B cell (primary cell): ENCODE results near the gene FAM111B. TPM values are rescaled to one million over a fixed set of nuclear protein-coding genes. Genes with fewer than 3 reads are reported as not detected.
"Not testable (repeated sequence)": the region's sequence is repeated elsewhere in the genome, so short reads cannot be mapped to it uniquely, and the experiment has no call there.

Source experiments
- ATAC-seq: fragments of 200-7000 bp; cut with Tn5 transposase; one replicate; pipeline ENCODE4 v1.10.0; 2021; ENCODE audit warnings: low read depth, mild to moderate bottlenecking, moderate number of reproducible peaks, moderate library complexity
- CTCF ChIA-PET: fragments of 350-600 bp; sonication (Branson Sonifier 250); formaldehyde crosslinking; loops from one replicate; lab custom pipeline; 2021; ENCODE audit warnings: antibody characterized with exemption, inconsistent platforms; lab: Charles Lee
- POLR2A ChIA-PET: fragments of 350-600 bp; sonication (Branson Sonifier 250); formaldehyde crosslinking; loops from one replicate; lab custom pipeline; 2021; ENCODE audit warnings: antibody characterized with exemption; lab: Charles Lee
- DNase-seq: peaks from one replicate; pipeline ENCODE4 v3.0.0; 2013
- H2AFZ ChIP-seq: 2 replicates; pipeline ENCODE4 v1.6.1; 2012; ENCODE audit warnings: mild to moderate bottlenecking, low read depth, low read length; ENCODE audit not compliant: insufficient read depth, poor library complexity, severe bottlenecking
- H3K27ac ChIP-seq, 2 donors: 1 replicate in 1 of 2; 2 replicates in 1 of 2; pipeline ENCODE4 v1.5.1; 2012 to 2013; ENCODE audit warnings: low read length in 2 of 2, mild to moderate bottlenecking in 2 of 2, moderate library complexity in 1 of 2
- H3K27me3 ChIP-seq, 4 experiments: fragments of 200-600 bp in 1 of 4; sonication (generic) in 1 of 4; replicated peaks in 1 of 4; 1 replicate in 2 of 4; 2 replicates in 2 of 4; pipeline versions ENCODE4 v1.6.1 to v1.7.0; 2013 to 2016; ENCODE audit warnings: low read length in 3 of 4, mild to moderate bottlenecking in 2 of 4, mixed read lengths in 1 of 4, moderate library complexity in 1 of 4; ENCODE audit not compliant: insufficient read depth in 4 of 4, control insufficient read depth in 3 of 4; ENCODE audit errors: control extremely low read depth in 1 of 4
- H3K36me3 ChIP-seq, 2 experiments: replicated peaks in 1 of 2; 1 replicate in 1 of 2; 2 replicates in 1 of 2; pipeline versions ENCODE4 v1.6.1 to v1.7.1; 2013; ENCODE audit warnings: low read length in 1 of 2; ENCODE audit not compliant: insufficient read depth in 2 of 2, control insufficient read depth in 1 of 2; ENCODE audit errors: control extremely low read depth in 1 of 2, extremely low read depth in 1 of 2
- H3K4me1 ChIP-seq, 2 donors: fragments of 200-600 bp in 1 of 2; sonication (generic) in 1 of 2; 1 replicate in 1 of 2; 2 replicates in 1 of 2; pipeline versions ENCODE4 v1.5.1 to v1.6.1; 2013 to 2017; ENCODE audit warnings: low read length in 2 of 2; ENCODE audit not compliant: control insufficient read depth in 2 of 2, insufficient read depth in 2 of 2
- H3K4me2 ChIP-seq: replicated peaks from 2 replicates; pipeline ENCODE3; 2012; ENCODE audit warnings: mild to moderate bottlenecking, low read depth, low read length; ENCODE audit not compliant: poor library complexity, severe bottlenecking
- H3K4me3 ChIP-seq, 5 experiments: fragments of 200-600 bp in 1 of 5; sonication (generic) in 1 of 5; 1 replicate in 3 of 5; 2 replicates in 2 of 5; pipeline versions ENCODE4 v1.5.1 to v1.7.0; 2011 to 2016; ENCODE audit warnings: low read length in 4 of 5, mild to moderate bottlenecking in 4 of 5, low read depth in 2 of 5, control low read depth in 1 of 5, moderate library complexity in 1 of 5; ENCODE audit not compliant: insufficient read depth in 1 of 5; ENCODE audit errors: control extremely low read depth in 1 of 5, extremely low read depth in 1 of 5
- H3K79me2 ChIP-seq: fragments of 200-600 bp; sonication (generic); one replicate; pipeline ENCODE4 v1.6.0; 2016; ENCODE audit warnings: low read length; ENCODE audit not compliant: control insufficient read depth, insufficient read depth
- H3K9ac ChIP-seq: fragments of 200-600 bp; sonication (generic); 2 replicates; pipeline ENCODE4 v1.6.1; 2017; ENCODE audit warnings: mild to moderate bottlenecking, low read length, moderate library complexity
- H3K9me3 ChIP-seq, 3 donors: one replicate each; pipeline versions ENCODE4 v1.6.1 to v1.7.1; 2013; ENCODE audit warnings: low read length in 2 of 3; ENCODE audit not compliant: control insufficient read depth in 2 of 3, insufficient read depth in 1 of 3; ENCODE audit errors: control extremely low read depth in 1 of 3
- H4K20me1 ChIP-seq: 2 replicates; pipeline ENCODE4 v1.6.0; 2012; ENCODE audit warnings: mild to moderate bottlenecking, low read length; ENCODE audit not compliant: insufficient read depth, control insufficient read depth, poor library complexity, severe bottlenecking
- H3K27ac Mint-ChIP-seq: one replicate; pipeline ENCODE4 v1.8.0; 2021; ENCODE audit warnings: mixed read lengths
- H3K27me3 Mint-ChIP-seq: one replicate; pipeline ENCODE4 v1.8.0; 2021; ENCODE audit warnings: mixed read lengths
- H3K4me1 Mint-ChIP-seq: one replicate; pipeline ENCODE4 v1.8.0; 2021; ENCODE audit warnings: mixed read lengths
- H3K4me3 Mint-ChIP-seq: one replicate; pipeline ENCODE4 v1.8.0; 2021; ENCODE audit warnings: mixed read lengths
- H3K9me3 Mint-ChIP-seq: one replicate; pipeline ENCODE4 v1.8.0; 2022; ENCODE audit warnings: mixed read lengths; ENCODE audit not compliant: insufficient read depth
- CTCF ChIP-seq: fragments of 200-600 bp; IDR thresholded peaks from one replicate; pipeline ENCODE4 v1.8.0; 2022; ENCODE audit warnings: antibody characterized with exemption, mild to moderate bottlenecking
- EZH2 ChIP-seq: IDR thresholded peaks from 2 replicates; pipeline ENCODE4 v1.6.1; 2012; ENCODE audit warnings: borderline replicate concordance, low read depth, mild to moderate bottlenecking, moderate library complexity, low read length; ENCODE audit not compliant: insufficient read depth, poor library complexity, severe bottlenecking
- WGBS: methylation state at CpG from one replicate; pipeline ENCODE4 v1.1.5; 2013; ENCODE audit warnings: missing lambda C conversion rate; ENCODE audit not compliant: insufficient coverage; 5-methylcytosine and 5-hydroxymethylcytosine counted together
- intact Hi-C: fragments of 100-400 bp; cut with micrococcal nuclease; formaldehyde crosslinking; loops from one replicate; pipeline ENCODE4 v1.10.0; 2022
- polyA plus RNA-seq: library from polyadenylated mRNA; depleted of rRNA; stranded (reverse); fragments of >200 nt; gene quantifications from 2 replicates; pipeline ENCODE4 v1.2.3, GENCODE V29; 2012
- total RNA-seq, 2 donors: library from RNA; stranded (reverse); fragments of 120-200 nt in 1 of 2; gene quantifications; 1 replicate in 1 of 2; 2 replicates in 1 of 2; pipeline versions ENCODE4 v1.2.3 to v1.2.4, GENCODE V29; 2013 to 2022

Gene FAM111B
- total and polyA plus RNA-seq, 2 donors (not counting 1 experiment from before 2014, with no cell fraction given), result 3.6 to 155 TPM

- 9% methylated on average over 17 of the region's 20 CpGs for WGBS
- Mint-ChIP-seq H3K9me3 (peaks cover 2% of the 10 kb centered on the region), H3K4me3 (peak overlapping the region; percentile 62), H3K4me1 (peaks cover 31% of the 10 kb centered on the region), H3K27me3 (no peaks in the 10 kb centered on the region), H3K27ac (peak overlapping the region; percentile 88)
- Histone ChIP-seq H3K4me3 (peak overlapping the region in 1 of 5 experiments; percentile 18), H3K4me2 (peak overlapping the region; percentile 64), H3K4me1 (peaks cover 14 to 23% of the 10 kb centered on the region in 2 donors), H3K27me3 (no peaks in the 10 kb centered on the region), H3K9me3 (peaks cover 4 to 15% (median 11%) of the 10 kb centered on the region in 3 donors), H2AFZ (peak overlapping the region; percentile 82), H4K20me1 (no peaks in the 10 kb centered on the region), H3K9ac (no peak overlapping the region), H3K36me3 (peaks cover 4 to 43% of the 10 kb centered on the region in 2 experiments), H3K27ac (no peak overlapping the region), H3K79me2 (peaks cover 21% of the 10 kb centered on the region)
- intact Hi-C loops, result loop anchor here (1.0 to 5.0 kb wide), 7 partner anchors 34 to 1789 kb away; no protein-coding TSS in a partner anchor
- ChIA-PET CTCF (interaction anchor here (0.6 to 5.6 kb wide), 72 partner anchors 8 to 1335 kb away, joined by 3 to 79 read pairs (median 5); partner anchors contain the start of genes FAM111B, LPXN and OR5A1), POLR2A (interaction anchor here (0.8 to 2.3 kb wide), 4 partner anchors 9 to 77 kb away, joined by 3 to 10 read pairs (median 8); partner anchors contain the start of gene FAM111B)
- TF ChIP-seq CTCF (peak; percentile 98), EZH2 (no peak)
- DNase-seq (peak; percentile 90), ATAC-seq (peak; percentile 99)
Observed at GRCh38 chr11:59135648-59136461, 28.8 kb downstream of the FAM111B start.

- H3K4me1 ChIP-seq, result peaks cover 16 to 23% of the 10 kb centered on the region in 2 donors
- not testable (repeated sequence) for H3K27me3 ChIP-seq, DNase-seq, H3K4me3 ChIP-seq, H3K27me3 Mint-ChIP-seq, ATAC-seq, H3K4me2 ChIP-seq, H3K27ac Mint-ChIP-seq, H4K20me1 ChIP-seq, H3K9me3 ChIP-seq, H3K27ac ChIP-seq, H3K9me3 Mint-ChIP-seq, H3K9ac ChIP-seq, H3K4me3 Mint-ChIP-seq
- intact Hi-C loops, result loop anchor here (1.0 to 5.0 kb wide), 7 partner anchors 34 to 1789 kb away; no protein-coding TSS in a partner anchor
- peaks cover 28% of the 10 kb centered on the region for H3K79me2 ChIP-seq
- ChIA-PET POLR2A (interaction anchor here (0.8 to 2.3 kb wide), 3 partner anchors 9 to 78 kb away, joined by 3 to 10 read pairs (median 10); partner anchors contain the start of gene FAM111B), CTCF (interaction anchor here (0.7 to 5.6 kb wide), 52 partner anchors 8 to 593 kb away, joined by 3 to 79 read pairs (median 6); partner anchors contain the start of genes FAM111B, LPXN and OR5A1)
- 100% methylated on average over 3 of the region's 6 CpGs for WGBS
- H3K4me1 Mint-ChIP-seq, result peaks cover 38% of the 10 kb centered on the region
- H2AFZ ChIP-seq, result peak overlapping the region; percentile 82
- peaks cover 4 to 36% of the 10 kb centered on the region in 2 experiments for H3K36me3 ChIP-seq
Observed at GRCh38 chr11:59136551-59136950, 29.5 kb downstream of the FAM111B start.
